Liver (tissue), 9 donors: ENCODE measurements around the gene MAIP1. TPM values are rescaled to one million over a fixed set of nuclear protein-coding genes. Genes with fewer than 3 reads are reported as not detected.

Experiments
- DNase-seq: peaks from one replicate; pipeline ENCODE4 v3.0.0-alpha.2; 2017; ENCODE audit warnings: low spot score
- H3K27ac ChIP-seq, 2 donors: one replicate each; pipeline ENCODE4 v1.7.0; 2013; ENCODE audit warnings: inconsistent platforms in 2 of 2, low read length in 2 of 2, control low read depth in 1 of 2, low read depth in 1 of 2, mild to moderate bottlenecking in 1 of 2
- H3K27me3 ChIP-seq, 4 donors: one replicate each; pipeline versions ENCODE4 v1.6.1 to v1.7.0; 2013; ENCODE audit warnings: low read length in 3 of 4, inconsistent platforms in 1 of 4, mild to moderate bottlenecking in 1 of 4, moderate library complexity in 1 of 4; ENCODE audit not compliant: control insufficient read depth in 4 of 4, insufficient read depth in 4 of 4
- H3K36me3 ChIP-seq, 4 donors: one replicate each; pipeline versions ENCODE4 v1.6.1 to v1.7.0; 2013; ENCODE audit warnings: low read length in 3 of 4, mild to moderate bottlenecking in 3 of 4, low read depth in 1 of 4, moderate library complexity in 1 of 4; ENCODE audit not compliant: control insufficient read depth in 4 of 4, insufficient read depth in 3 of 4
- H3K4me1 ChIP-seq, 4 donors: one replicate each; pipeline versions ENCODE4 v1.6.1 to v1.7.0; 2013; ENCODE audit warnings: low read length in 3 of 4, mild to moderate bottlenecking in 3 of 4, moderate library complexity in 1 of 4; ENCODE audit not compliant: control insufficient read depth in 4 of 4, insufficient read depth in 4 of 4
- H3K4me3 ChIP-seq, 3 donors: one replicate each; pipeline versions ENCODE4 v1.6.1 to v1.7.0; 2013; ENCODE audit warnings: low read length in 3 of 3, control low read depth in 1 of 3, low read depth in 1 of 3, mild to moderate bottlenecking in 1 of 3
- H3K9ac ChIP-seq, 2 donors: one replicate each; pipeline ENCODE4 v1.7.0; 2013; ENCODE audit warnings: low read length in 2 of 2, mild to moderate bottlenecking in 2 of 2, moderate library complexity in 2 of 2, control low read depth in 1 of 2, low read depth in 1 of 2
- H3K9me3 ChIP-seq, 4 donors: one replicate each; pipeline versions ENCODE4 v1.6.1 to v1.7.0; 2013; ENCODE audit warnings: low read length in 3 of 4; ENCODE audit not compliant: control insufficient read depth in 4 of 4
- EGR1 ChIP-seq, 2 donors: IDR thresholded peaks; 2 replicates each; pipeline ENCODE4 v1.6.1; 2016 to 2018; ENCODE audit warnings: antibody characterized with exemption in 2 of 2, low read depth in 2 of 2
- FOXA1 ChIP-seq: IDR thresholded peaks from 2 replicates; pipeline ENCODE4 v1.6.1; 2016; ENCODE audit warnings: antibody characterized with exemption
- FOXA2 ChIP-seq: IDR thresholded peaks from 2 replicates; pipeline ENCODE4 v1.6.1; 2016; ENCODE audit warnings: antibody characterized with exemption
- GABPA ChIP-seq, 2 donors: IDR thresholded peaks in 1 of 2; conservative IDR thresholded peaks in 1 of 2; 2 replicates each; pipeline ENCODE4 v1.6.1; 2016; ENCODE audit warnings: antibody characterized with exemption in 2 of 2, mild to moderate bottlenecking in 1 of 2, moderate library complexity in 1 of 2
- HNF4A ChIP-seq, 2 donors: conservative IDR thresholded peaks; 2 replicates each; pipeline ENCODE4 v1.6.1; 2016; ENCODE audit warnings: antibody characterized with exemption in 2 of 2, mild to moderate bottlenecking in 2 of 2
- HNF4G ChIP-seq: IDR thresholded peaks from 2 replicates; pipeline ENCODE4 v1.6.1; 2016; ENCODE audit warnings: antibody characterized with exemption
- JUND ChIP-seq, 2 donors: IDR thresholded peaks; 2 replicates each; pipeline ENCODE4 v1.6.1; 2016; ENCODE audit warnings: antibody characterized with exemption in 2 of 2
- NR2F2 ChIP-seq: IDR thresholded peaks from 2 replicates; pipeline ENCODE4 v1.6.1; 2016; ENCODE audit warnings: antibody characterized with exemption
- RAD21 ChIP-seq, 2 donors: IDR thresholded peaks; 2 replicates each; pipeline ENCODE4 v1.6.1; 2016; ENCODE audit warnings: antibody characterized with exemption in 2 of 2, mild to moderate bottlenecking in 2 of 2
- RXRA ChIP-seq, 2 donors: IDR thresholded peaks; 2 replicates each; pipeline ENCODE4 v1.6.1; 2017 to 2018; ENCODE audit warnings: antibody characterized with exemption in 2 of 2, mild to moderate bottlenecking in 1 of 2
- SP1 ChIP-seq: IDR thresholded peaks from 2 replicates; pipeline ENCODE4 v1.6.1; 2018; ENCODE audit warnings: antibody characterized with exemption, mild to moderate bottlenecking
- TAF1 ChIP-seq: conservative IDR thresholded peaks from 2 replicates; pipeline ENCODE4 v1.6.1; 2016; ENCODE audit warnings: antibody characterized with exemption, mild to moderate bottlenecking
- YY1 ChIP-seq: IDR thresholded peaks from 2 replicates; pipeline ENCODE4 v1.6.1; 2016; ENCODE audit warnings: antibody characterized with exemption, mild to moderate bottlenecking
- WGBS: extraction: QIAGEN DNeasy Blood & Tissue Kit; methylation state at CpG from one replicate; pipeline ENCODE4 v1.1.7; 2013; 5-methylcytosine and 5-hydroxymethylcytosine counted together
- polyA plus RNA-seq, 2 donors: library from polyadenylated mRNA; stranded (reverse) in 1 of 2; unstranded in 1 of 2; fragments of 200-250 nt in 1 of 2; fragments of >200 nt in 1 of 2; fragmentation: Nextera tagmentation in 1 of 2; extraction: Ambion mirVana in 1 of 2; gene quantifications; one replicate each; pipeline versions ENCODE4 v1.2.1 to v1.2.3, GENCODE V29; 2013 to 2015
- total RNA-seq, 2 donors: library from RNA; depleted of rRNA; stranded (reverse); fragments of >200 nt; gene quantifications; one replicate each; pipeline ENCODE4 v1.2.3, GENCODE V29; 2014
- TF ChIP-seq, protein P1 (sequence below): IDR thresholded peaks from 2 replicates; pipeline ENCODE4 v1.6.1; 2016; ENCODE audit warnings: antibody characterized with exemption
- TF ChIP-seq, protein P2 (sequence below): IDR thresholded peaks from 2 replicates; pipeline ENCODE4 v1.6.1; 2016; ENCODE audit warnings: antibody characterized with exemption, mild to moderate bottlenecking
- TF ChIP-seq, protein P3 (sequence below): IDR thresholded peaks from 2 replicates; pipeline ENCODE4 v1.6.1; 2016; ENCODE audit warnings: antibody characterized with exemption
- TF ChIP-seq, protein P4 (sequence below): fragments of 150-350 bp; IDR thresholded peaks from 2 replicates; pipeline ENCODE4 v1.5.1; 2017; ENCODE audit warnings: improper control_type of control experiment, low read depth, low read length; ENCODE audit not compliant: missing input control
- donor health status: healthy.
- donor health status: healthy.
- donor health status: healthy.
- donor health status: healthy.
- donor health status: healthy.

Gene MAIP1
- total and polyA plus RNA-seq, 4 donors = 23.0 to 40.2 (median 28.6) TPM

DNA sequence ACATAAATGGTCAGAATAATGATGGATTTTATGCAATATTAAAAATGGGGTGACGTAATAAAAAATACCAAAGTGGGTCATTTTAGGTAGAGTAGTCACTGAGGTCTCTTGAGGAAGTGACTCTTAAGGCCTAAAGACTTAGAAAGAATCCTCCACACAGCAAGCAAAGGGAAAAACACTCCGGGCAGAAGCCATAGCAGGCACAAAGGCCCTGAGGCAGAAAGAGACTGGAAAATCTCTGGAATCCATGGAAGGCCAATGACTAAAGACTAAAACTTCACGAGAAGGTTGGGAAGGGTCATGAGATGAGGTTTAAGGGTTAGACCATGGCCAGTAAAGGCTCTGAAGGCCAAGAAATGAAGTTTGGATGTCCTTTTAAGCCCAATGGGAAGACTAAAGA is 36.9 kb downstream of the MAIP1 start:
- H3K4me1 ChIP-seq = no peaks in the 10 kb centered on the region
- 95% methylated on average over 3 of the region's 3 CpGs for WGBS
- no peak for DNase-seq
- no peak overlapping the region for H3K9ac ChIP-seq
- TF ChIP-seq RAD21 (IDR thresholded peaks at IDR 0.05) (no peak), HNF4G (no peak), FOXA1 (no peak), EGR1 (IDR thresholded peaks at IDR 0.05; ENCODE audit: low read depth in 2 of 2) (no peak), HNF4A (conservative IDR thresholded peaks at IDR 0.05) (no peak), RXRA (IDR thresholded peaks at IDR 0.05) (no peak), NR2F2 (no peak), GABPA (IDR thresholded peaks at IDR 0.05 in 1 of 2, conservative IDR thresholded peaks at IDR 0.05 in 1 of 2) (no peak), FOXA2 (no peak), TAF1 (no peak), JUND (IDR thresholded peaks at IDR 0.05) (no peak)
- TF ChIP-seq, protein P1, sequence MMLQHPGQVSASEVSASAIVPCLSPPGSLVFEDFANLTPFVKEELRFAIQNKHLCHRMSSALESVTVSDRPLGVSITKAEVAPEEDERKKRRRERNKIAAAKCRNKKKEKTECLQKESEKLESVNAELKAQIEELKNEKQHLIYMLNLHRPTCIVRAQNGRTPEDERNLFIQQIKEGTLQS = no peak
- TF ChIP-seq, protein P2, sequence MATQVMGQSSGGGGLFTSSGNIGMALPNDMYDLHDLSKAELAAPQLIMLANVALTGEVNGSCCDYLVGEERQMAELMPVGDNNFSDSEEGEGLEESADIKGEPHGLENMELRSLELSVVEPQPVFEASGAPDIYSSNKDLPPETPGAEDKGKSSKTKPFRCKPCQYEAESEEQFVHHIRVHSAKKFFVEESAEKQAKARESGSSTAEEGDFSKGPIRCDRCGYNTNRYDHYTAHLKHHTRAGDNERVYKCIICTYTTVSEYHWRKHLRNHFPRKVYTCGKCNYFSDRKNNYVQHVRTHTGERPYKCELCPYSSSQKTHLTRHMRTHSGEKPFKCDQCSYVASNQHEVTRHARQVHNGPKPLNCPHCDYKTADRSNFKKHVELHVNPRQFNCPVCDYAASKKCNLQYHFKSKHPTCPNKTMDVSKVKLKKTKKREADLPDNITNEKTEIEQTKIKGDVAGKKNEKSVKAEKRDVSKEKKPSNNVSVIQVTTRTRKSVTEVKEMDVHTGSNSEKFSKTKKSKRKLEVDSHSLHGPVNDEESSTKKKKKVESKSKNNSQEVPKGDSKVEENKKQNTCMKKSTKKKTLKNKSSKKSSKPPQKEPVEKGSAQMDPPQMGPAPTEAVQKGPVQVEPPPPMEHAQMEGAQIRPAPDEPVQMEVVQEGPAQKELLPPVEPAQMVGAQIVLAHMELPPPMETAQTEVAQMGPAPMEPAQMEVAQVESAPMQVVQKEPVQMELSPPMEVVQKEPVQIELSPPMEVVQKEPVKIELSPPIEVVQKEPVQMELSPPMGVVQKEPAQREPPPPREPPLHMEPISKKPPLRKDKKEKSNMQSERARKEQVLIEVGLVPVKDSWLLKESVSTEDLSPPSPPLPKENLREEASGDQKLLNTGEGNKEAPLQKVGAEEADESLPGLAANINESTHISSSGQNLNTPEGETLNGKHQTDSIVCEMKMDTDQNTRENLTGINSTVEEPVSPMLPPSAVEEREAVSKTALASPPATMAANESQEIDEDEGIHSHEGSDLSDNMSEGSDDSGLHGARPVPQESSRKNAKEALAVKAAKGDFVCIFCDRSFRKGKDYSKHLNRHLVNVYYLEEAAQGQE = no peak
- no peak overlapping the region for H3K27ac ChIP-seq
- H3K27me3 ChIP-seq = no peaks in the 10 kb centered on the region
- H3K36me3 ChIP-seq = no peaks in the 10 kb centered on the region
- H3K9me3 ChIP-seq = no peaks in the 10 kb centered on the region
- H3K4me3 ChIP-seq = no peak overlapping the region

DNA sequence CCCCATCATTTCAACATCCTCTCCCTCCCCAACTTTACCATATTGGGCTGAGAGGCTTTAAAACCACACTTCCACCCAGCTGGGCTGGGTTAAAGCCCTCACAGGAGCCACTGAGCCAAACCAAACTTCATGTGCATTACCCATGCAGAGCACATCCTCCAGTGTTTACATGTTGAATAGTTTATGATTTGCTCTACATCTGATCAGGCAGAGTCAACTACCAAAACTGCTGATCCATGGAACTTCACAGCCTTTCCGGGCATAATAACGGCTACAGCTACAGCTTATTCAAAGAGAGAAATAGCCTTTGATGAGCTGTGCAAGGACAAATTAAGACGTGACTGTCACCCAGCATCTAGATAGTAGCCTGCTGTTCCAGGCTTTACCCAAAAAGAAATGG is 39.0 kb downstream of the MAIP1 start:
- no peaks in the 10 kb centered on the region for H3K27me3 ChIP-seq
- H3K36me3 ChIP-seq = no peaks in the 10 kb centered on the region
- no peak overlapping the region for H3K4me3 ChIP-seq
- H3K9ac ChIP-seq = no peak overlapping the region
- no peak overlapping the region for H3K27ac ChIP-seq
- no peaks in the 10 kb centered on the region for H3K9me3 ChIP-seq
- WGBS = 91% methylated on average over 3 of the region's 3 CpGs
- DNase-seq = no peak
- no peaks in the 10 kb centered on the region for H3K4me1 ChIP-seq
- TF ChIP-seq SP1 (no peak), FOXA1 (no peak), RXRA (IDR thresholded peaks at IDR 0.05) (no peak)
- TF ChIP-seq, protein P3, sequence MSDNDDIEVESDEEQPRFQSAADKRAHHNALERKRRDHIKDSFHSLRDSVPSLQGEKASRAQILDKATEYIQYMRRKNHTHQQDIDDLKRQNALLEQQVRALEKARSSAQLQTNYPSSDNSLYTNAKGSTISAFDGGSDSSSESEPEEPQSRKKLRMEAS = no peak

DNA sequence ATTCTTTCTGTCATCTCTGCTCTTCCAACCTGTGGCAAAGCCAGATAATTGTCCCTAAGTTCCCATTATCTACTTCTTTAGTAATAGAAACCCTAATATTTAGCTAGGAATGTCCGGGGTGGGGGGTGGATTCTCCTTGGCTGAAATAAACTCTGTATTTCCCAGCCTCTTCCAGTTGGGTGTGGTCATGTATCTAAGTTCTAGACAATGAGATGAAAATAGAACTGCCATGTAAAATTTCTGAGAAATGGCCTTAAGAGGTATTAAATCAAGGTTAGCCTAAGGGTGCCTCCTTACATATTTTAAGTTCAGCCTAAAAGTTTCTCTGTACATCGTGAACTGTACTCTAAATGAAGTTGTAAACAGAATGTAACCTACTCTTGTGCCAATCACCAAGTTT is 39.5 kb downstream of the MAIP1 start:
- no peak for DNase-seq
- Histone ChIP-seq H3K36me3 (no peaks in the 10 kb centered on the region), H3K9ac (no peak overlapping the region), H3K4me1 (no peaks in the 10 kb centered on the region), H3K9me3 (no peaks in the 10 kb centered on the region), H3K4me3 (no peak overlapping the region), H3K27me3 (no peaks in the 10 kb centered on the region), H3K27ac (no peak overlapping the region)
- 88% methylated on average over 2 of the region's 2 CpGs for WGBS
- TF ChIP-seq, protein P2 = no peak
- TF ChIP-seq HNF4G (no peak), FOXA2 (no peak), HNF4A (conservative IDR thresholded peaks at IDR 0.05) (no peak), YY1 (no peak), RXRA (IDR thresholded peaks at IDR 0.05) (no peak), TAF1 (no peak), NR2F2 (no peak), GABPA (IDR thresholded peaks at IDR 0.05 in 1 of 2, conservative IDR thresholded peaks at IDR 0.05 in 1 of 2) (no peak), EGR1 (IDR thresholded peaks at IDR 0.05; ENCODE audit: low read depth in 2 of 2) (no peak), JUND (IDR thresholded peaks at IDR 0.05) (no peak), FOXA1 (no peak)
- TF ChIP-seq, protein P1 = no peak
- TF ChIP-seq, protein P4, sequence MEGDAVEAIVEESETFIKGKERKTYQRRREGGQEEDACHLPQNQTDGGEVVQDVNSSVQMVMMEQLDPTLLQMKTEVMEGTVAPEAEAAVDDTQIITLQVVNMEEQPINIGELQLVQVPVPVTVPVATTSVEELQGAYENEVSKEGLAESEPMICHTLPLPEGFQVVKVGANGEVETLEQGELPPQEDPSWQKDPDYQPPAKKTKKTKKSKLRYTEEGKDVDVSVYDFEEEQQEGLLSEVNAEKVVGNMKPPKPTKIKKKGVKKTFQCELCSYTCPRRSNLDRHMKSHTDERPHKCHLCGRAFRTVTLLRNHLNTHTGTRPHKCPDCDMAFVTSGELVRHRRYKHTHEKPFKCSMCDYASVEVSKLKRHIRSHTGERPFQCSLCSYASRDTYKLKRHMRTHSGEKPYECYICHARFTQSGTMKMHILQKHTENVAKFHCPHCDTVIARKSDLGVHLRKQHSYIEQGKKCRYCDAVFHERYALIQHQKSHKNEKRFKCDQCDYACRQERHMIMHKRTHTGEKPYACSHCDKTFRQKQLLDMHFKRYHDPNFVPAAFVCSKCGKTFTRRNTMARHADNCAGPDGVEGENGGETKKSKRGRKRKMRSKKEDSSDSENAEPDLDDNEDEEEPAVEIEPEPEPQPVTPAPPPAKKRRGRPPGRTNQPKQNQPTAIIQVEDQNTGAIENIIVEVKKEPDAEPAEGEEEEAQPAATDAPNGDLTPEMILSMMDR = no peak
